22Rv1 (cell line): ENCODE results near the gene WNT5B.

Source experiments
- H3K27ac ChIP-seq: fragments of 450-650 bp; 2 replicates; pipeline ENCODE4 v1.5.1; 2017
- ZFX ChIP-seq: fragments of 450-650 bp; IDR thresholded peaks from 2 replicates; pipeline ENCODE4 v1.6.1; 2017; ENCODE audit warnings: antibody characterized with exemption, borderline replicate concordance
- TF ChIP-seq, protein P1 (sequence below): fragments of 450-650 bp; IDR thresholded peaks from 2 replicates; pipeline ENCODE4 v1.5.1; 2017; ENCODE audit warnings: mild to moderate bottlenecking

WNT5B gene

DNA sequence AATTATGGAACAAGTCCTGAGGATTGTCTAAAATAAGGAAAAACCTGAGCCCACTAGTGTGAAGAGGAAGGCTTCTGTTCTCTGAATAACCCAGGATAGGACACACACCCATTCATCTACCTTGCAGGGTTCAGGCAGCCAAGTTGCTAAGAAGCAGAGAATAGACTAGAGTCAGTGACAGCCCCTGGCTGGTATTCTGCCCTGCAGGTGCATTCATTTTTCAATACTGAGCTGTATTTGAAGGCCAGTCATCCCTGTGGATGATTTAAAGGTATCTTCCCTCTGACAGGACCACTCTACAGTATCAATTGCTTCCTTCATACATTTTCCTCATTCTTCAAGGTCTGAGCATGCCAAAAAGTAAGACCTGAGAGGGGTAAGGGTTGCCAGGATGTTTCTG, 22.9 kb downstream of the WNT5B start:
- TF ChIP-seq, protein P1, sequence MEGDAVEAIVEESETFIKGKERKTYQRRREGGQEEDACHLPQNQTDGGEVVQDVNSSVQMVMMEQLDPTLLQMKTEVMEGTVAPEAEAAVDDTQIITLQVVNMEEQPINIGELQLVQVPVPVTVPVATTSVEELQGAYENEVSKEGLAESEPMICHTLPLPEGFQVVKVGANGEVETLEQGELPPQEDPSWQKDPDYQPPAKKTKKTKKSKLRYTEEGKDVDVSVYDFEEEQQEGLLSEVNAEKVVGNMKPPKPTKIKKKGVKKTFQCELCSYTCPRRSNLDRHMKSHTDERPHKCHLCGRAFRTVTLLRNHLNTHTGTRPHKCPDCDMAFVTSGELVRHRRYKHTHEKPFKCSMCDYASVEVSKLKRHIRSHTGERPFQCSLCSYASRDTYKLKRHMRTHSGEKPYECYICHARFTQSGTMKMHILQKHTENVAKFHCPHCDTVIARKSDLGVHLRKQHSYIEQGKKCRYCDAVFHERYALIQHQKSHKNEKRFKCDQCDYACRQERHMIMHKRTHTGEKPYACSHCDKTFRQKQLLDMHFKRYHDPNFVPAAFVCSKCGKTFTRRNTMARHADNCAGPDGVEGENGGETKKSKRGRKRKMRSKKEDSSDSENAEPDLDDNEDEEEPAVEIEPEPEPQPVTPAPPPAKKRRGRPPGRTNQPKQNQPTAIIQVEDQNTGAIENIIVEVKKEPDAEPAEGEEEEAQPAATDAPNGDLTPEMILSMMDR, result no peak
- no peak for TF ChIP-seq ZFX
- H3K27ac ChIP-seq, result no peak overlapping the region

DNA sequence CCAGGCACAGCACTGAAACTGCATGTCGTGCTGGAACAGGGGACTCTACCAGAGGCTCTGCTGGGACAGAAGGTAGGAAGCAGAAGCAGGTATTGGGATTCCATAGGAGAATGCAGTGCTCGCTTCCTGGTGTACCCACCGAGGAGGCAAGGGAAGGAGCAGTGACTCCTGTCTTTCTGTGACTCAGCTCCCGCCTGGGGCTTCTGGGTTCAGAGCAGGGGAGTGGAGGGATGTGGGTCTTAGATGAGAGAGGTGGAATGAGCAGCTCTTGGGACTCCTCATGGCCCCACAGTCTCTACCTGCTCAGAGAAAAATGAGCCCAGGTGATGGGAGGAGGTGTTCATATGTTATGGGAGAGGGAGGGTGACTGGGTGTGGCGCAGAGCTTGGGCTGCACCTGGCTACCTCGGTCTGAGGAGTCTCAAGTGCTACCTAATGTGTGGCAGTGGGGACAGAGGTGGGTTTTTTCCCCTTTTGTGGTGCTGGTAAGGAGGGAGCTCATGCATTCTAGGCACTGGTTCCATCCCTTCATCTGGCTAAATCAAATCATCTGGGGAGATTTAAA, 26.3 kb downstream of the WNT5B start:
- no peak overlapping the region for H3K27ac ChIP-seq
- TF ChIP-seq ZFX, result no peak
- TF ChIP-seq, protein P1, result no peak

- TF ChIP-seq ZFX, result no peak
- TF ChIP-seq, protein P1, result no peak
Observed at GRCh38 chr12:1656902-1657301, 27.9 kb downstream of the WNT5B start.

DNA sequence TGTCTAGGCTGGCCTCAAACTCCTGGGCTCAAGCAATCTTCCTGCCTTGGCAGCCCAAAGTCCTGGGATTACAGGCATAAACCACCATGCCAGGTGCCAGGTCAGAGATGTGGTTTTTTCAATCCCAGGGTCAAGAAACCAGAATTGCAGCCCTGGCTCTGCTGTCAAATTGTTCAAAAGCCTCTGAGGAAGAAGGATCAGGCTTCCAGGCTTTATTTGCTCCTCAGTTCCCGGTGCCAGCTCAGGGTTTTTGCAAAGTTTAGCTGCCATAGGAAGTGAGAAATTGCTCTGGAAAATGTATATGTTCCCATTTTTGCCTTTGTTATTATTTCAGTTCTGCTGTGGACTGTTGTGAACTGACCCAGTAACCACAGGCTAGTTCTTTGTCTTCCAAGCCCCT, 28.7 kb downstream of the WNT5B start:
- TF ChIP-seq, protein P1, result no peak
- no peak for TF ChIP-seq ZFX
- no peak overlapping the region for H3K27ac ChIP-seq

More at GRCh38 chr12:1656902-1657301, 27.9 kb downstream of the WNT5B start:
- H3K27ac ChIP-seq, result no peak overlapping the region

DNA sequence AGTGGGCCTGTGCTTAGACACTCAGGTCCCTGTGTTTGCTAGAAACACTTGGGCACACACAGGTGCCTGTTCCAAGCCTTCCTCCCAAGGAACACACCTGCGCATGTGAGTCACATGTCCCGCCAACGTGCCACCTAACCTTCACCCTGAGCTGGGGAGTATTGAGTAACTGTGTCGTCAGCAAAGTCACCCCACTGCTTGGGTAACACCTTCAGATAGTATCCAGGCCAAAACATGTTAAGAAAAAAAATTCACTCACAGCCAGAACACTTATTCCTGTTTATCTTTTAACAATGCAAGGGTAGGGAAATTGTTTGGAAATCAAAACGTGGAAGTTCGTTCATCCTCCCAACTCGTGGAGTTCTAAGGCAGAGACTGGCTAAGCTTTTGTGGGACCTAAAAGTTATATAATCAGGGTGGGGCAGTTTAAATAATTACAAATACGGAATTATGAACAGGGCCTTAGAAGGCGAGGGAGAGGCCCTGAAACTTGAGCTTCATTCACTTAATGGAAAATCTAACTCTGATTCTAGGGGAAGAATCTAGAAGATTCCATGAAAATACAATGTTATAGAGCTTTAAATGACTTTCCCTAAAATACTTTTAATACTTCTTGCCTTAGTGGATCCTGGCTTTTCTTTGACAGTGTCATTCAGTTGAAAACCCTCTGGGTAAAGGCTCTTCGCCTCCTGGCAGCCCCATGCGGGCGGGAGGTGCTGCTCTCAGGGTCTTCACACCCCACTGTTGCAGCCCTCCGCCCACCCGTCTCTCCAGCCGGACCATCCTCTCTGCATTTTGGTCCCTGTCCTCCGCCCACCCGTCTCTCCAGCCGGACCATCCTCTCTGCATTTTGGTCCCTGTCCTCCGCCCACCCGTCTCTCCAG, 31.5 kb downstream of the WNT5B start:
- TF ChIP-seq ZFX, result no peak
- TF ChIP-seq, protein P1, result no peak
- H3K27ac ChIP-seq, result no peak overlapping the region

- H3K27ac ChIP-seq, result no peak overlapping the region
- no peak for TF ChIP-seq ZFX
- TF ChIP-seq, protein P1, result no peak
Observed at GRCh38 chr12:1661553-1662335, 32.7 kb downstream of the WNT5B start.
